ENCODE data around the gene ATP7B. TPM values are rescaled to one million over a fixed set of nuclear protein-coding genes. Genes with fewer than 3 reads are reported as not detected.

ATP7B gene
- total and polyA plus RNA-seq, 2 experiments from 2014 or later: 2.2 to 12.8 TPM

DNA sequence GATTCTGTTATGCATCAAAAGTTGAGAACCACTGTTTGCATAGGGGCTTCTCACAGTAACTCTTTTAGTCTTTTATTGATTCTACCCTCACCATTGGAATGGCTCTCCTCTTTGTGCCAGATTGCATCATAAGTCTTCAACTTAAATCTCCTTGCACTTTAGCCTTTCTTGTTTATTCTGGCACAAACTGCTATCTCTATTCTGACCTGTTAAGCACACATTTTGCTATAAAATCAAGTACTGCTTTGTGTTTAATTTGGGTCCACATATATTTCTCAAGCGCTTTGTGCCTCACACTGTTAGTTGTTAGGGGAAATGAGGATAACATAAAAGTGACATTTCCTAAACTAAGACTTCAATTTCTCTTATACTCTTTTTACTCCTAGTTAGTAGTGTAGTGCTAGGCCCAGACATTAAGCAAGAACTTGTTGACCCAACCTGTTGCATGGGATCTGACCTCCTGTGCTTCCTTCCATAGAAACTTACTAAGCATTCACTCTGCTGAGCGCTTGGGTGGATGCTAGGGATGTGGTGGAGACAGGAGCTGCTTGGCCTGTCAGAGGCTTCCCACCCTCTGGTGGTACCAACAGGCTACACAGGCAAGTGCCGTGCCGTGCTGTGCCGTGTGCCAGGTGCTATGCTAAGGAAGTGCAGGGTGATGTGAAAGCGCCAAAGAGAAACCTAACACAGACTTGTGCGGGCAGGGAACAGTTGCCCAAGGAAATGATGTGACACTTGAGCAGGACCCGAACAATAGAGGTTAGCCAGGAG is 14.4 kb upstream of the ATP7B start:
- ATAC-seq: peak; percentile 91
- DNase-seq (ENCODE audit: low spot score): peak; percentile 34
- H2AFZ ChIP-seq: no peak overlapping the region
- no peaks in the 10 kb centered on the region for H3K4me1 ChIP-seq (ENCODE audit: insufficient read depth)
- peaks cover 7% of the 10 kb centered on the region for H3K27me3 Mint-ChIP-seq (ENCODE audit: insufficient read depth, low read depth, poor library complexity)
- peaks cover 5% of the 10 kb centered on the region; the same call in 1 of the 2 replicates for H4K20me1 ChIP-seq (replicated peaks; ENCODE audit: insufficient read depth)
- H3F3A ChIP-seq (replicated peaks; ENCODE audit: low read depth): no peaks in the 10 kb centered on the region
- H3K4me1 Mint-ChIP-seq: no peaks in the 10 kb centered on the region
- H3K27ac ChIP-seq (ENCODE audit: low read depth): no peak overlapping the region
- H3K4me2 ChIP-seq: no peak overlapping the region
- H3K4me3 ChIP-seq: no peak overlapping the region
- H3K27ac Mint-ChIP-seq: no peak overlapping the region
- peaks cover 33% of the 10 kb centered on the region; the same call in 2 of the 3 replicates for H3K9me3 Mint-ChIP-seq
- H3K4me3 Mint-ChIP-seq: no peak overlapping the region
- H3K27me3 ChIP-seq (ENCODE audit: insufficient read depth): no peaks in the 10 kb centered on the region
- H3K9me2 ChIP-seq (ENCODE audit: insufficient read depth): no peaks in the 10 kb centered on the region
- TF ChIP-seq CTCF (conservative IDR thresholded peaks at IDR 0.05; ENCODE audit: low read depth in 2 of 2): peak in 1 of 2 experiments; percentile 9; a peak in 1 of 4 replicates
- TF ChIP-seq, protein P1, sequence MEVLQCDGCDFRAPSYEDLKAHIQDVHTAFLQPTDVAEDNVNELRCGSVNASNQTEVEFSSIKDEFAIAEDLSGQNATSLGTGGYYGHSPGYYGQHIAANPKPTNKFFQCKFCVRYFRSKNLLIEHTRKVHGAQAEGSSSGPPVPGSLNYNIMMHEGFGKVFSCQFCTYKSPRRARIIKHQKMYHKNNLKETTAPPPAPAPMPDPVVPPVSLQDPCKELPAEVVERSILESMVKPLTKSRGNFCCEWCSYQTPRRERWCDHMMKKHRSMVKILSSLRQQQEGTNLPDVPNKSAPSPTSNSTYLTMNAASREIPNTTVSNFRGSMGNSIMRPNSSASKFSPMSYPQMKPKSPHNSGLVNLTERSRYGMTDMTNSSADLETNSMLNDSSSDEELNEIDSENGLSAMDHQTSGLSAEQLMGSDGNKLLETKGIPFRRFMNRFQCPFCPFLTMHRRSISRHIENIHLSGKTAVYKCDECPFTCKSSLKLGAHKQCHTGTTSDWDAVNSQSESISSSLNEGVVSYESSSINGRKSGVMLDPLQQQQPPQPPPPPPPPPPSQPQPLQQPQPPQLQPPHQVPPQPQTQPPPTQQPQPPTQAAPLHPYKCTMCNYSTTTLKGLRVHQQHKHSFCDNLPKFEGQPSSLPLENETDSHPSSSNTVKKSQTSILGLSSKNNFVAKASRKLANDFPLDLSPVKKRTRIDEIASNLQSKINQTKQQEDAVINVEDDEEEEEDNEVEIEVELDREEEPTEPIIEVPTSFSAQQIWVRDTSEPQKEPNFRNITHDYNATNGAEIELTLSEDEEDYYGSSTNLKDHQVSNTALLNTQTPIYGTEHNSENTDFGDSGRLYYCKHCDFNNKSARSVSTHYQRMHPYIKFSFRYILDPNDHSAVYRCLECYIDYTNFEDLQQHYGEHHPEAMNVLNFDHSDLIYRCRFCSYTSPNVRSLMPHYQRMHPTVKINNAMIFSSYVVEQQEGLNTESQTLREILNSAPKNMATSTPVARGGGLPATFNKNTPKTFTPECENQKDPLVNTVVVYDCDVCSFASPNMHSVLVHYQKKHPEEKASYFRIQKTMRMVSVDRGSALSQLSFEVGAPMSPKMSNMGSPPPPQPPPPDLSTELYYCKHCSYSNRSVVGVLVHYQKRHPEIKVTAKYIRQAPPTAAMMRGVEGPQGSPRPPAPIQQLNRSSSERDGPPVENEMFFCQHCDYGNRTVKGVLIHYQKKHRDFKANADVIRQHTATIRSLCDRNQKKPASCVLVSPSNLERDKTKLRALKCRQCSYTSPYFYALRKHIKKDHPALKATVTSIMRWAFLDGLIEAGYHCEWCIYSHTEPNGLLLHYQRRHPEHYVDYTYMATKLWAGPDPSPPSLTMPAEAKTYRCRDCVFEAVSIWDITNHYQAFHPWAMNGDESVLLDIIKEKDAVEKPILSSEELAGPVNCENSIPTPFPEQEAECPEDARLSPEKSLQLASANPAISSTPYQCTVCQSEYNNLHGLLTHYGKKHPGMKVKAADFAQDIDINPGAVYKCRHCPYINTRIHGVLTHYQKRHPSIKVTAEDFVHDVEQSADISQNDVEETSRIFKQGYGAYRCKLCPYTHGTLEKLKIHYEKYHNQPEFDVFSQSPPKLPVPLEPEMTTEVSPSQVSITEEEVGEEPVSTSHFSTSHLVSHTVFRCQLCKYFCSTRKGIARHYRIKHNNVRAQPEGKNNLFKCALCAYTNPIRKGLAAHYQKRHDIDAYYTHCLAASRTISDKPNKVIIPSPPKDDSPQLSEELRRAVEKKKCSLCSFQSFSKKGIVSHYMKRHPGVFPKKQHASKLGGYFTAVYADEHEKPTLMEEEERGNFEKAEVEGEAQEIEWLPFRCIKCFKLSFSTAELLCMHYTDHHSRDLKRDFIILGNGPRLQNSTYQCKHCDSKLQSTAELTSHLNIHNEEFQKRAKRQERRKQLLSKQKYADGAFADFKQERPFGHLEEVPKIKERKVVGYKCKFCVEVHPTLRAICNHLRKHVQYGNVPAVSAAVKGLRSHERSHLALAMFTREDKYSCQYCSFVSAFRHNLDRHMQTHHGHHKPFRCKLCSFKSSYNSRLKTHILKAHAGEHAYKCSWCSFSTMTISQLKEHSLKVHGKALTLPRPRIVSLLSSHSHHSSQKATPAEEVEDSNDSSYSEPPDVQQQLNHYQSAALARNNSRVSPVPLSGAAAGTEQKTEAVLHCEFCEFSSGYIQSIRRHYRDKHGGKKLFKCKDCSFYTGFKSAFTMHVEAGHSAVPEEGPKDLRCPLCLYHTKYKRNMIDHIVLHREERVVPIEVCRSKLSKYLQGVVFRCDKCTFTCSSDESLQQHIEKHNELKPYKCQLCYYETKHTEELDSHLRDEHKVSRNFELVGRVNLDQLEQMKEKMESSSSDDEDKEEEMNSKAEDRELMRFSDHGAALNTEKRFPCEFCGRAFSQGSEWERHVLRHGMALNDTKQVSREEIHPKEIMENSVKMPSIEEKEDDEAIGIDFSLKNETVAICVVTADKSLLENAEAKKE (CRISPR knock-in tag; IDR thresholded peaks at IDR 0.05): no peak
- H3K36me3 Mint-ChIP-seq (ENCODE audit: low read depth): peaks cover 88% of the 10 kb centered on the region
- H3K79me2 ChIP-seq (replicated peaks; ENCODE audit: insufficient read depth): peaks cover 29% of the 10 kb centered on the region
- peaks cover 38% of the 10 kb centered on the region for H3K36me3 ChIP-seq (ENCODE audit: insufficient read depth)
